Kidney tubule cell (primary cell): ENCODE results near the gene SOX5.
A peak's percentile ranks its signal among the peaks of the same experiment; 100 is the strongest.

Experiments
- DNase-seq: peaks from one replicate; pipeline ENCODE4 v3.0.0-alpha.2; 2018; ENCODE audit warnings: low spot score

SOX5 gene

DNA sequence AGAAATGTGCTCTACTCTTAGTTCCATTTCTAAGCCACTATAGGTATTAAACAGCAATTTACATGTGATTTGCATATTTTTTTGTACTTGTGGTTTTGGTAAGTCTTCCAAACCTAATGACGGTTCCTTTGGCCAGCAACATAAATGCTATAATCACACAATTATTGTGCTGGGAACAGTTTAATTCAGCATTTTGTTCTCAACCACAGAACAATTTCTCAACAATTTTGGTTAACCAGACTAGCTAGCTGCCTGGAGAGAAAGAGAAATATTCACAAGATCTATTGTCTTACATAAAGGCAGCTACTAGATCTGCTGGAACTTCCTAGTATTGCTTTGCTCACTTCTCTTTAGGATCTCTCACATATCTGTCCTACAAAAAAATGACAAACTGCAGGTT, 265.3 kb downstream of the SOX5 start:
- DNase-seq, result no peak

DNA sequence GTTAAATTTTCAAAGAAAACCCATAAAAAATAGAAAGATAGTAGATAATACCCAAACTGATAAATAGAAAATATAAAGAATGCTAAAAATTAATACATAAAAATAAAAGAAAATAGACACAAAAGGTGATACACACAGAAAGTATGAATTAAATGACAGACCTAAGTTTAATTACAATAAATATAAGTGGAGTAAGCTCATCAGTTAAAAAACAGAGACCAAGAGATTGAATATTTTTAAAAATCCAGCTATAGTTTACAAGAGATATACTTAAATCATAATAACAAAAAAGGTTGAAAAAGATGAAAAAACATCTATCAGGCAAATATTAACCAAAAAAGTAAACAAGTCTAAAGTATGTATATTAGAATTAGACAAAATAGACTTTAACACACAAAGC, 268.2 kb downstream of the SOX5 start:
- no peak for DNase-seq

DNA sequence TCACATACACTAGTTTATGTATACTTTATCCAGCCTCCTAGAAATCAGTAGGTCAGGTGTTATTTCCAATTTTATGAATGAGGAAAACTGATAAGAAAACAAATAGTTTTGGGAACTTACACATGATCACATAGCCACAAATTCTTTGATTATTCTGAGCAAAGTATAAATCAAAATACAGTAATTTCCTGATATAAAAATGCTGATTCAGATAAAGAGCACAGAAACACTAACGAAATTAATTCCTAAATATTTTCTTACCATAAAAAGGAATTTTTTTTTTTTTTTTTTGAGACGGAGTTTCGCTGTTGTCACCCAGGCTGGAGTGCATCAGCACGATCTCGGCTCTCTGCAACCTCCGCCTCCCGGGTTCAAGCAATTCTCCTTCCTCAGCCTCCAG, 275.4 kb downstream of the SOX5 start:
- no peak for DNase-seq

DNA sequence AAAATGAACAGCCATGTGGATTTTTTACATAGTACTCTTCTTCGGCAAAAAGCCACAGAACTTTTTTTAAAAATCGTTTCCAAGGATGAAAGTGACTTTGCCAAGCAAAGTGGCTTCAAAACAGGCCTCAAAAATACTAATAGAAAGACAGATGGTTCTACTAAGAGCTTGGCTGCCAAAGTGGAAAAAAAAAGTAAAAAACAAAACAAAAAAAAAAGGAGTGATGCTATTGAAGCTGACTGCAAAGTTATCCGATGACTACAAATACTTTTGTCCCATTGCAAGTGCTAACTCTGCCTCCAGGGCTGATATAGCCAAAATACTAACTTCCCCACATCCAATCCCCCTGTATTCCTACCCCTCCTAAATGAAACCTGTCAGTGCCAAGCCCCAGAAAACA, 277.6 kb downstream of the SOX5 start:
- DNase-seq, result no peak

DNA sequence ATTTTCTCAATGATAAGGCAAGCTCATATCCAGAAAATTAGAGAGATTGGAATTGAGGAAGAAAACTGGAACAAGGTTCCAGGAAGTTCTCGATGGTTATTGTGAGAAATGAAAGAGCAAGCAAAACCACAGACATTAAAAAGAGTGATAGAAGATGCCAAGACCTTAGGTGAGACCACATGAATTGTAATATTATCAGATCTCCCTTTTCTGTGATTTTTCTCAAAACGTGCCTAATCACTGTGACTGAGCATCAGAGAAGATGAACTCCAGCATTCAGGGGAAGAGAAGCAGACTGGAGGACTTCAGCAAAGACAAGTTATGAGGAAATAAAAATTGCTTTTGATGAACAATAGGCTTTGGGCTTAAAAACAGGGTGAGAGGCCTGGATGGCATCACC, 278.8 kb downstream of the SOX5 start:
- DNase-seq, result no peak

DNA sequence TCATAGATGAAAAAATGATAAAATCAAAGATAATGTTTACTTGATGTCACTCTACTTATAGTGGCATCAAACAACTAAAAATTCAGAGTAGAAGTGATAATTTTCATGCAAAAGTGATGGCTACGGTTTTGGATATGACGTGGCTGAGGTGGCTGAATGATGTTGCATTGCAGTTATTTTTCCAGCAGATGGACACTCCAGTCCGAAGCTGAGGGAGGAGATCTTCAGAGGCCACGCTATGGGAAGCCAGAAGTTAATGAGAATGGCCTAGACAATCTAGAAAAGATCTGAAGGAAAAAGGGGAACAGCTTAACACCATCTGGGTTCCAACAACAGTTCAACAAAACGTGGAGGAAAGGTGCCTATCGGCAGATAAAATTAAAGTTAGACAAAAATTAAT, 279.8 kb downstream of the SOX5 start:
- DNase-seq, result no peak

DNA sequence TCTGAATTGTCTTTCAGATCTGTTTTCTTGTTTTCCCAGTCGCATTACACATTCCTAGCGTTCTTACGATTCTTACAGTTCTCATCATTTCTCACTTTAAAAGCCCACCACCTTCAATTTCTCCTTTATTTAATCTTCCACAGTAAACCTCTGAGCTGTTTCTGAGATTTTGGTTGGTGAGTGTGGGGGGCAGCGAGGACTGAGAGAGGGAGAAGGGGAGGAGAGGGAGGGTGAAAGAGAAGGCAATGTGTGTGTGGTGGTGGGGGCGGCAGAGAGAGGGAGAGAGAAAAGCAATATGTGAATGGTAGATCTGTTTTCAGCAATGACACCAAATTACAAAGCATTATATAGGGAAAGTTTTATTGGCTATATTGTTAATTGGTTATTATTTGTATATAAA, 282.6 kb downstream of the SOX5 start:
- DNase-seq, result no peak

DNA sequence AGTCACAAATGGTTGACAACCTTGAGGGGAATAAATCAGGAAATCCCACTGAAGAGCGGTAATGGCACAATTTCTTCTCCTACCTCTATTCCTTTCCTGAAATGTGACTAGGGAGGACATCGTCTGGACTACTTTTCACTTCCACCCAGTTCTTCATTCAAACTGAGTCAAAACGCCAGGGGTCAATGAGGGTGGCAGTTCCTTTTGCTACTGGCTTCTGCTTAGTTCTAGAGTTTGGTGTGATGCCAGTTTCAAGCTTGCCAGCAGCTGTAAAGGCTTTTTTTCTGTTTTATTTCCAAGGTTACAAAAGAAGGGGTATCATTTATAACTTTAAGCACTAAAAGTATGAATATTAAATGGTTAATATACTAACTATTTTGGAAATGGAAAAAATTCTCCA, 286.5 kb downstream of the SOX5 start:
- no peak for DNase-seq

DNA sequence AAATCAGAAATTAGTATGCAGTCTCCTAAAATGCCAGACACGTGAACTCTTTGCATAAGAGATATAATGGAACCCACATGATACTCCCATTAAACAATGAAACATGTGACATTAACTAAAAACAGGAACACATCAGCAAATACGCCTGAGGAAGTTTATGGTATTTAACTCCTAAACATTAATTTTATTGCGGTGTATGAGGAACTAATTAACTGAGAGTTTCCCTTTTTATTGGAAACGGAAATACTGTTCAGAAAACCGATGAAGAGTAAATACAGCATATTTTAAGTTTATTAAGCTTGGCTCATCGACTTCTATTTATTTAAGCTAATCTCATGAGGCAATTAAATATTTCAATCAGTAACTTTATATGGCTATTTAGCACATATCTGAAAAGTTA, 290.3 kb downstream of the SOX5 start:
- DNase-seq, result peak; percentile 2

DNA sequence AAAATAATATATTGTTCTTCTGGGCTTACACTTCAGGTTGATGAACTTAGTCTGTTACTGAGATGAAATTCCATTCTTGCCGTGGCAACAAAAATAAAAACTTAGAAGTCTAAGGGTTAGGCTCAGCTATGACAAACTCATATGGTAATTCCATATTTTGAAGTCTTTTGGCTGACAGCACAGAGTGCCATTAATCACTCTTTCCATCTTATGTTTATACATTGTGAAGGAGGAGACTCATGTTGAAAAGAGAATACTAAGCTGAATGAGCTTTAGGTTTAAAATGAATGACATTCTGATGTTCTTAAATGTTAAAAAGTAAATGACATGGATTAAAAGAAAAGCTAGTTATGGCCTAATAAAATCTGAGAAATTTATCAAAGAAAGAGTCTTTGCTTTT, 291.9 kb downstream of the SOX5 start:
- DNase-seq, result no peak

DNA sequence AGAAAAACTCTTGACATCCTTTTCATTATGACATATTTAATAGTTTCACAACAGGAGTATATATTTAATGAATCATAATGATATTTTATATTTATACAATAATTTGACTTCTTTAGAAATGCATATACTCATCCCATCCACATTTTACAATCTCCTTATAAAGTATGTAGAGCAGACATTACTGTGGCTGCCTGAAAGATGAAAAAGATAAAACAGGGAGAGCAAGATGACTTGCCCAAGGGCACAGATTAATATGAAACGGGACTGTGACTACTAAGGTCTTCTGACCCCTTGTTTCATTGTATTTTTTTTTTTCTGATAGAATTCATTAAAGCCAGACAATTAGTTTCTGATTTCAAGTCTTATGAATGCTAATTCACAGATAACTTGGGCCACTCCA, 293.6 kb downstream of the SOX5 start:
- DNase-seq, result no peak

DNA sequence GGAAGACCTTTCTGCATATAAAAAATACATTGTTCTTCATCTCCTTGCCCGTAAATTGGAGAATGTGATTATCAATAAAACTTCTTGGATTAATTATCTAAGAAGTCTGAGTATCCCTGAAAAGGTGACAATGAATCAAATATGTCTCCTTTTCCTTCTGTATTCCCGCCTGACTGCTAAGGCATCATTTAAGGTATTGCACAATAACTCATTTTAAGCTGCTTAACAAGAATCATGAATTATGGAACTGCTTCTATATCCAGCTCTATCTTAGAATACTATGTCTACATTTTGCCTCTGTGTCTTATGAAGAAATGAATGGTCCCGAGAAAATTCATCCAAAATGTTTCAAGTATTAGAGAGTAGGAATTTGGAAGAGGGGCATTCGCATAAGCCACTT, 294.4 kb downstream of the SOX5 start:
- DNase-seq, result no peak

DNA sequence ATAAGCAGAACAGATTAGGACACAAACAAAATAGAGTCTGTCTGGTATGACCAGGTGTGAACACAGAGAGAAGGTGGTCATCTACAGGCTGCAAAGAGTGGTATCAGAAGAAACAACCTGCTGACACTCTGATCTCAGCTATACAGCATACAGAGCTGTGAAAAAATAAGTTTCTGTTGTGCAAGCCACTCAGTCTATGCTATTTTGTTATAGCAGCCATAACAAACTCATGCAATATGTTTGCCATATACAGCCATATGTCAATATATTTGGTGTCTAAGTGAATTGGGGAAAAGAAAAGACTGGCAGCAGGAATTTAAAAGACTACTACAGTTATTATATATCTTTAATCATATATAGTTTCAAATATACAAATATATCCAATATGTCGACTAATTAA, 300.9 kb downstream of the SOX5 start:
- no peak for DNase-seq

DNA sequence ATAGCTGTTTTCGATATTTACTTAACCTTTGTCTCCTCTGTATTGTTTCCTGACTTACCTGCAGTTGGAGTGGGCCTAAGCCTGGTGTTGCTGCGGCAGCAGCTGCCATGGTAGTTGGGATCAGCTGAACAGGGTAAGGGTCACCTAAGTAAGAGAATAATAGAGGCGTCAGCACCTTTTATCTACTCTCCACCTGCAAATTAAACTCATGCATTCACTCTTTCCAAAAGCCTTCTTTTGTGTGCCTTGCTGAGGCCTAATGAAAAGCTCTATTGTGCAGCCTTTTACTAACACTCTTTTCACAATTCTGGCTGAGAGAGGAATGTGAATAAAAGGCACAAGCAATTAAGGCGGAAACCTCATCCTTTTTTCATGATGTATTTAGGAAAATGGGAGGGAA, 308.7 kb downstream of the SOX5 start:
- no peak for DNase-seq

DNA sequence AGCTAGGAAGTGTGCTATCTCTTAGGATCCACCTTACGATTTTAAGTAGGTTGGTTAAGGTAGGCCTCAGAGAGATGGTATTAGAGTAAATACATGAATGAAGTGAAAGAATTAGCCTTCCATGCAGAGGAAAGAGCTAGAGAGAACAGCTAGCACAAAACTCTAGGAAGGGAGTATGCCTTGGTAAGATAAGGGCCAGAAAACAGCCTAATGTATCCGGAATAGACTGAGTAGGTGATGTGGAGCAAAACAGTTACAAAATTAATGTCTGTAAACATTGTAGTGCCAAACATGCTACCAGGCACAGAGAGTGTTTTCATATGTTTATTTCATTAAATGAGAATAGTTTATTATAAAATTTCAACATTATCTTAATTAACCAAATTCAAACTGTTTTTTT, 315.1 kb downstream of the SOX5 start:
- DNase-seq, result no peak

DNA sequence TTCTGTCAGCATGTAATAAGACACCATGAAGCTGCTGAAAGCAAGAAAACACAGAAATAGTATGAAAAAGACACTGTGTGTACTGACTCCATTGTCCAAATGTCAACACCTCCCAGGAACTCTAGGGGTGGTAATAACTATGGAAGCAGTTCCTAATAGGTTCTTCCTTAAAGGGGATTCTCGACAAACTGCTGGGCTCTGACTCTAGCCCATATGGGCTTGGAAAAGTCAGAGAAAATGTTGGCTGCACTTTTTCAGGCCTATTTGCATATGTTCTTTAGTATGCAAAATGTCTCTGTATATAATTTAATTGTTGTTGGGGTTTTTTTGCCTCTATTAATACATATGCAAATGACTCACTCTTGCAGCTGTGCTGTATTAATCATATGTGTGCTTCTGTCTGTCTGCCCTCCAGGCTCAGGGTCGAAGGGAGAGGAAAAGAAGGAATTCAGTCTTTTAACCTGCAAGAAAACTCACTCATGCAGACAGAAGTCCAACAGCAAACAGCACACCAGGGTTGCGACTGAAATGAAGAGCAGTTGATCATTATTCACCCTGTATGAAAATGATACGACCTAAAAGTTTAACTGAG, 317.6 kb downstream of the SOX5 start:
- DNase-seq, result peak; percentile 17

DNA sequence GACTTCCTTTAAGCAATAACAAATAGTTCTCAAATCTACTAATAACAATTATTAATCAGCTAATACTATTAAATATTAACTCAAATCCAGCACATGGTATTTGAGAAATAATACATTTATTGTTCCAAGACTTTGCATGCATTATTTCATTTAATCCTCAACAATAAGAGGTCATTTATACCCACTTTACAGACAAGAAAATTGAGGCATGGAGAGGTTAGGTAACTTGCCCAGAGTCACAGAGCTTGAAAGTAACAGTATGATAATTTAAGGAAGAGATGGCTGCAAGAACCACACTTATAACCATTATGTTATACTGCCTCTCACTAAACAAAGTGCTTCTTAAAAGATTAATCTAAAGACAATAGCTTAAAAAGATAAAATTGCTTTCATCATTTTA, 318.9 kb downstream of the SOX5 start:
- no peak for DNase-seq

DNA sequence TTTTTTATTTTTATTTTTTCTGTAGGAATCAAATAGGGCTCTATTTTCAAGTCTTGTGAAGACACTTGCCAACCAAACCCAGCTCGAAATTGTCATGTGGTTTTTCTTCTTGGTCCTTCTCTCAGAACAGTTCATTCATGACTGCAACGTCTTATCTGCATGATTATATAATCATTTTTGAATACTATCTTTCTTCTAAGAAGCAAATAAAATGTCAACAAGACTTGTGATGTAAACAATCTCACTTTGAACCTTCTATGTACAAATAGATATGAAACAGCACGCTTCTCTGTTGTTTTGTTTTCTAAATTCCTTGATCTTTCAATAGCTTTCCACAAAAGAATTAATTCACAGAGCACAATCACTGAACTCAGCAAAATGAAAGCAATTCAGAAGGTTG, 320.7 kb downstream of the SOX5 start:
- DNase-seq, result no peak

DNA sequence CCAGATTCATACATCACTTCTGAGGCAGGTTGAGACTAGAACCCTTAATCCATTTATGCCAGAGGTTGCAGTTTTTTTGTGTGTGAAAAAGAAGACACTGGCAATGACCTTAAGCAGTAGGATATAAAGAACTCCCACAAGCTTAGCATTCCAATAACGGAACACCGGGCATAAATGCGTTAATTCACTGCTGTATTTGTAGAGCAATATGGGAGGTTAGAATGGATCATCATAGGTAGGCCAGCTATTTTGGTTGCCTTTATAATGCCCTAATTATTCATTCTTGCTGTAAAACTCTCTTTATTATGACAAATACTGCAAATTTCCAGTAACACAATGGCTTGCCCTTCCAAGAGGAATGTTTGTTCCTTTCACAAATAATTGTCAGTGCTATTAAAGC, 322.7 kb downstream of the SOX5 start:
- no peak for DNase-seq

DNA sequence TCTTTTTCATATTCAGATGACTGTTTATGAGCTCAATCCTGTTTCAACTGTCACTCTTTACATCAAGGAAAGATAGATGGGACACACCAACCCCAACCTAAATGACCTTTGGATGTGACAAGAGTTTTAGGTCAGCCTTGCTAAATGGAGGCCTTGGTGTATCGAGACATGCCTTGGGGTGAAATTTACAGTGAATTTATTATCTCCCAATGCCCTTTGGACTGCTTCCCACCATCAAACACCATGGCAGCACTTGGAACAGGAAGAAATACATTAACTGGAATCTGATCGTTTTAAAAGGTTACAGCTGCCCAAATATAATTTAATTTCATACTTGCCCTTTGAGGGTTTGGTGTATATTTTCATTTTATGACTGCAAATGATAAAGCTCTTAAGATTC, 327.6 kb downstream of the SOX5 start:
- DNase-seq, result no peak

DNA sequence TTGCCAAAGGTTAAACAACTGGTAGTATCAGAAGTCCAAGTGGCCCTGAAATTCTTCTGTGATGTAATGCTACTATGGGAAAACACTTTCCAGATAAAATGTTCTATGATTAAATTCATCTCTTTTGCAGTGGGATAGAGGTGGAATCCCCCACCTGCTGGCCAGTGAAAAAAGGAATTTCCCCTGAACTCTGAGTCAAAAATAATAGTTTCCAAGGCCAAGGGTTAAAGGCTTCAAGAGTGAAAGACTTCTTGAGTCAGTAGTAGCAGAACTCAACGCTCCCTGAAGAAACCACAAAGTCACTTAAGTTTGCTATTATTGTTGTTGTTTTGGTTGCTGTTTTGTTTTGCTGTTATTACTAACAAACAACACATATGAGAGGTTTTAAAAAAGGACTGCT, 330.8 kb downstream of the SOX5 start:
- no peak for DNase-seq

DNA sequence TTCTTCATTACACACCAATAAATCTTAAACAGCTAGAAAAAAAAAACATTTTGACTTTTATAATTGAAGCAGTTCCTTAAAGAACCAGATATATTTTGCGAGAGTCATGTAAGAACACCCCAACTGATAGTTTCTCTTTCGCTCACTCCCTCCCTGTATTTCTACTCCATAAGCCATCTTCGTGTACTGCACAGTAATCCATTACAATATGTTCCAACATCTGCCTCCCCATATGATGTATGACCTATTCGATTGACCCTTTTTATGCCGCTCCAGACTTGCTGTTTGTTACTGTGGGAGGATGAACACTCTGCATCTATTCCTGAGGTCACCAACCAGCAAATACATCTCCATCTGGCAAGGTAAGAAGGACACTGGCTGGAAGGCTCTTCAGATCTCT, 331.7 kb downstream of the SOX5 start:
- DNase-seq, result no peak

DNA sequence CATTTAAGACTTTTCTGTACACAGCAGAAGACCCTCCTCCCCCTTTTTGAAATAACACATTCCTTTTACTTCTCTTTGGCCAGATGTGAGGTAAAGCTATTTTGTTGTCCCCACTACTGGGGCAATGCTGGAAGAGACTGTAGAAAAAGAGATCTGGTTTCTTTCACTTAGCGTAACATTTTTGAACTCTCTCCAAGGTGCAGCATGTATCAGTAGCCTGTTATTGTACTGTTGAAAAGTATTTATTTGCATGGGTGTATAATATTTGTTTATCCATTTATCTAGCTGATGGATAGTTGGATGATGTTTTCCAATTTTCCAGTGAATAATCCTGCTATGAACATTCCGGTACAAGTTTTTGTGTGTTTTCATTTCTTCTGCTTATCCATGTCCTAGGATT, 335.2 kb downstream of the SOX5 start:
- no peak for DNase-seq

DNA sequence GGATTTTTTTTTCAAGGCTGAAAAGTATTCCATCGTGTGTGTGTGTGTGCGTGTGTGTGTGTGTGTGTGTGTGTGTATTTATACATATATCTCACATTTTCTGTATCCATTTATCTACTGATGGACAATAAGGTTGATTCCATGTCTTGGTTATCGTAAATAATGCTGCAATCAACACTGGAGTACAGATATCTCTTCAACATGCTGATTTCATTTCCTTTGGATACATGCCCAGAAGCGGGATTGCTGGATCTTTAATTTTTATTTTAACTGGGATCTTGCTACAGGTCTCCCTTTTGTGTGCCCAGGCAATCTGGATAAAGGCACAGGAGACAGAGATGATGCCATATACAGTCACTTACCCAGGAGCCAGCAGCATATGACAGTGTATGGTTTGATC, 338.1 kb downstream of the SOX5 start:
- no peak for DNase-seq

DNA sequence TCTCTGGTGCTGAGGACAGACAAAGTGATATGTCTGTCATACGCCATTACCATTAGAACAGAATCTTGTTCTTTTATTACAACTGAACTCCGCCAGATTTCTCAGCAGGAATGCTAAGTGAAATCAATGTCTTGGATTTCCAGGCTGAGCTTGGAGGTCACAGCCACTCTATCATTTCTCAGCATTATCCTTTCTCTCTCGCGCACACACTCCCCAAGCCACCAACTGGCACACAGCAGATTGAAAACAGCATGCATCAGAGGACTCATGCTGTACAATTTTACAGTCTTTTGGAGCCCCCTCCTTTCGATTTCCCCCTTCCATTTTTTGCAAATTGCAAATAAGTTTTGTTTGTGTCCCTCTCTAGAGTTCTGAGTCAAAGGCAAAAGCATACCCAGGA, 348.6 kb downstream of the SOX5 start:
- no peak for DNase-seq
